Esophagus squamous epithelium (tissue), 4 donors: ENCODE results near the gene BBLN.

Experiments
- POLR2A ChIP-seq, 4 donors: fragments of 450-650 bp; IDR thresholded peaks; one replicate each; pipeline ENCODE4 v1.6.1; 2017; ENCODE audit warnings: antibody characterized with exemption in 4 of 4, mild to moderate bottlenecking in 4 of 4, moderate library complexity in 3 of 4
- TF ChIP-seq, protein P1 (sequence below), 6 experiments: fragments of 450-650 bp in 4 of 6; fragments of 200-600 bp in 2 of 6; sonication (generic) in 2 of 6; IDR thresholded peaks; one replicate each; pipeline ENCODE4 v1.5.1; 2016 to 2019; ENCODE audit warnings: antibody characterized with exemption in 6 of 6, mild to moderate bottlenecking in 4 of 6, moderate library complexity in 4 of 6

DNA sequence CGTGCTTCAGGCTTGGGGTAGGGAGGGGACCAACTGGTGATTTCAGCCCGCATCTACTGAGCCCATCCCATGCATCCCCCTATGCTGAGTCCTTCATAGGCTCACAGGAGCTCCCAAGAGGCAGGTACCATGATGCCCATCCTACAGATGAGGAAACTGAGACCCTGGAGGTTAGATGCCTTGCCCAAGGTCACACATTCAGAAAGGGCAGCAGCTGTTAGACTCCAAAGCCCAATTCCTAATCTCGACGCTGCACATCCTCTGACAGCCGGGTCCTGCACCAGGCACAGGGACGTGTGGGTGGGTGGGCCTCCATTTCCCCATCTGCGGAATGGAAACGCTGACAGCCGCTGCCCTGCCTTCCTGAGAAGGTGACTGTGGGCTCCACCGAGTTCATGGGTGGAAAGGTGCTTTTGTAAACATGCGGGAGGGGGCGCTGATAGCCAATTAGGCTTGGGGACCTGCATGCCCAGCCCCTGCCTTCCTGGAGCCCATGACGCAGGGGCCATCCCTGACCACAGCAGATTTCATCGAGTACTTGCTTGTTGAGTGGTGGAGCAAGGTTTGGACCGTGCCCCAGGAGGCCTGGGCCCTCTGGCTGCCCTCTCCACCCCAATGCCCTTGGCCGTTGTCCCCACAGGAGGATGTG, 45.4 kb downstream of the BBLN start:
- TF ChIP-seq, protein P1, sequence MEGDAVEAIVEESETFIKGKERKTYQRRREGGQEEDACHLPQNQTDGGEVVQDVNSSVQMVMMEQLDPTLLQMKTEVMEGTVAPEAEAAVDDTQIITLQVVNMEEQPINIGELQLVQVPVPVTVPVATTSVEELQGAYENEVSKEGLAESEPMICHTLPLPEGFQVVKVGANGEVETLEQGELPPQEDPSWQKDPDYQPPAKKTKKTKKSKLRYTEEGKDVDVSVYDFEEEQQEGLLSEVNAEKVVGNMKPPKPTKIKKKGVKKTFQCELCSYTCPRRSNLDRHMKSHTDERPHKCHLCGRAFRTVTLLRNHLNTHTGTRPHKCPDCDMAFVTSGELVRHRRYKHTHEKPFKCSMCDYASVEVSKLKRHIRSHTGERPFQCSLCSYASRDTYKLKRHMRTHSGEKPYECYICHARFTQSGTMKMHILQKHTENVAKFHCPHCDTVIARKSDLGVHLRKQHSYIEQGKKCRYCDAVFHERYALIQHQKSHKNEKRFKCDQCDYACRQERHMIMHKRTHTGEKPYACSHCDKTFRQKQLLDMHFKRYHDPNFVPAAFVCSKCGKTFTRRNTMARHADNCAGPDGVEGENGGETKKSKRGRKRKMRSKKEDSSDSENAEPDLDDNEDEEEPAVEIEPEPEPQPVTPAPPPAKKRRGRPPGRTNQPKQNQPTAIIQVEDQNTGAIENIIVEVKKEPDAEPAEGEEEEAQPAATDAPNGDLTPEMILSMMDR (IDR thresholded peaks at IDR 0.05) = no peak
- no peak for TF ChIP-seq POLR2A (IDR thresholded peaks at IDR 0.05)
